ENCODE data around the gene C4orf17. TPM values are rescaled to one million over a fixed set of nuclear protein-coding genes. Genes with fewer than 3 reads are reported as not detected.

The C4orf17 gene
- total RNA-seq = not detected
- polyA plus RNA-seq (2013, experiment 1 of 2) = not detected
- polyA plus RNA-seq (2013, experiment 2 of 2) = 0.07 TPM
- 0 to 0.08 (median 0) reads per million in 172 experiments for total RNA-seq

DNA sequence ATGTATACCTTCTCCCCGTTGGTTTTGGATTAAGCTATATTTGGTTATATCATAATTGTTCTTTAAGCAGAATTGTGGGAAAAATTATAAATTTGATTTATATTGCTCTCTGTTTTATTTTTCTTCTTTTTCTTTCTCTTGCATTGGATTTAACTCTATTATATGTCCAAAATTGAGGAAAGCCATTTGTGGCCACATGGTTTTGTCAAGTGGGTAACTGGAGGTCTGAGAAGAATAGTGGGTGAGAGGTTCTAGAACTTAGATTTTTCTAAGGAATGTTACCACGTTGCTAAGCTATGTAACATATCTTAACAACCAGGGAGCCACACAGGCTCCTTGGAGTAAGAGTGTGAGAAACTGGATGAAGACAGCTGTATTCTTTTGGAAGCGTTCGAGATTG lies at the start of gene C4orf17:
Gene C4orf17 (plus strand): TSS at position 301 of the 400 bp plus-strand sequence. CDS start 2,061 bp downstream, outside the sequence.
- Histone ChIP-seq H3K4me1 (ENCODE audit: insufficient read depth, low read length) (peaks cover 14% of the 10 kb centered on the region), H3K9me3 (ENCODE audit: control insufficient read depth in 1 of 2, insufficient read depth in 1 of 2, low read length in 2 of 2) (no peaks in the 10 kb centered on the region), H3K4me3 (ENCODE audit: low read length) (no peak within 1 kb of the TSS), H3K27me3 (ENCODE audit: control insufficient read depth in 1 of 2, insufficient read depth in 2 of 2, low read length in 2 of 2) (no peaks in the 10 kb centered on the region), H3K36me3 (ENCODE audit: insufficient read depth, low read length) (no peaks in the 10 kb centered on the region), H3K27ac (ENCODE audit: low read depth in 1 of 2, low read length in 2 of 2) (no peak within 1 kb of the TSS)
- Mint-ChIP-seq H3K4me3 (no peak within 1 kb of the TSS), H3K36me3 (ENCODE audit: low read depth) (no peaks in the 10 kb centered on the region), H3K9me3 (peaks cover 2% of the 10 kb centered on the region), H3K4me1 (ENCODE audit: low read depth) (peaks cover 43% of the 10 kb centered on the region), H3K27ac (peak within 1 kb of the TSS; percentile 90), H3K27me3 (no peaks in the 10 kb centered on the region)
- TF ChIP-seq, protein P1, sequence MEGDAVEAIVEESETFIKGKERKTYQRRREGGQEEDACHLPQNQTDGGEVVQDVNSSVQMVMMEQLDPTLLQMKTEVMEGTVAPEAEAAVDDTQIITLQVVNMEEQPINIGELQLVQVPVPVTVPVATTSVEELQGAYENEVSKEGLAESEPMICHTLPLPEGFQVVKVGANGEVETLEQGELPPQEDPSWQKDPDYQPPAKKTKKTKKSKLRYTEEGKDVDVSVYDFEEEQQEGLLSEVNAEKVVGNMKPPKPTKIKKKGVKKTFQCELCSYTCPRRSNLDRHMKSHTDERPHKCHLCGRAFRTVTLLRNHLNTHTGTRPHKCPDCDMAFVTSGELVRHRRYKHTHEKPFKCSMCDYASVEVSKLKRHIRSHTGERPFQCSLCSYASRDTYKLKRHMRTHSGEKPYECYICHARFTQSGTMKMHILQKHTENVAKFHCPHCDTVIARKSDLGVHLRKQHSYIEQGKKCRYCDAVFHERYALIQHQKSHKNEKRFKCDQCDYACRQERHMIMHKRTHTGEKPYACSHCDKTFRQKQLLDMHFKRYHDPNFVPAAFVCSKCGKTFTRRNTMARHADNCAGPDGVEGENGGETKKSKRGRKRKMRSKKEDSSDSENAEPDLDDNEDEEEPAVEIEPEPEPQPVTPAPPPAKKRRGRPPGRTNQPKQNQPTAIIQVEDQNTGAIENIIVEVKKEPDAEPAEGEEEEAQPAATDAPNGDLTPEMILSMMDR (IDR thresholded peaks at IDR 0.05) = no peak
- POLR2A ChIA-PET = no interaction called here
- no peak for DNase-seq
- CTCF ChIA-PET = no interaction called here
- ATAC-seq (ENCODE audit: poor library complexity) = no peak
- intact Hi-C loops (cut with DNase I, micrococcal nuclease) = no loop called here

GRCh38 chr4:99461623-99462401 lies 49.0 kb upstream of the C4orf17 start:
- no peak overlapping the region for H3K27ac Mint-ChIP-seq
- no peak overlapping the region for H3K4me3 Mint-ChIP-seq
- H3K27ac ChIP-seq (ENCODE audit: low read depth in 1 of 2, low read length in 2 of 2) = no peak overlapping the region
- H3K9me3 Mint-ChIP-seq = no peaks in the 10 kb centered on the region
- peaks cover 16% of the 10 kb centered on the region for H3K27me3 Mint-ChIP-seq
- TF ChIP-seq, protein P1 (IDR thresholded peaks at IDR 0.05) = no peak
- no peak for ATAC-seq (ENCODE audit: poor library complexity)
- no peaks in the 10 kb centered on the region for H3K4me1 Mint-ChIP-seq (ENCODE audit: low read depth)
- no peaks in the 10 kb centered on the region for H3K36me3 ChIP-seq (ENCODE audit: insufficient read depth, low read length)
- no peaks in the 10 kb centered on the region for H3K36me3 Mint-ChIP-seq (ENCODE audit: low read depth)
- POLR2A ChIA-PET = no interaction called here
- H3K27me3 ChIP-seq (ENCODE audit: control insufficient read depth in 1 of 2, insufficient read depth in 2 of 2, low read length in 2 of 2) = no peaks in the 10 kb centered on the region
- H3K9me3 ChIP-seq (ENCODE audit: control insufficient read depth in 1 of 2, insufficient read depth in 1 of 2, low read length in 2 of 2) = no peaks in the 10 kb centered on the region
- DNase-seq = no peak
- intact Hi-C loops (cut with DNase I, micrococcal nuclease) = loop anchor here (2.0 to 10.0 kb wide), 7 partner anchors 85 to 995 kb away; no protein-coding TSS in a partner anchor
- CTCF ChIA-PET = no interaction called here
- no peaks in the 10 kb centered on the region for H3K4me1 ChIP-seq (ENCODE audit: insufficient read depth, low read length)
- no peak overlapping the region for H3K4me3 ChIP-seq (ENCODE audit: low read length)

DNA sequence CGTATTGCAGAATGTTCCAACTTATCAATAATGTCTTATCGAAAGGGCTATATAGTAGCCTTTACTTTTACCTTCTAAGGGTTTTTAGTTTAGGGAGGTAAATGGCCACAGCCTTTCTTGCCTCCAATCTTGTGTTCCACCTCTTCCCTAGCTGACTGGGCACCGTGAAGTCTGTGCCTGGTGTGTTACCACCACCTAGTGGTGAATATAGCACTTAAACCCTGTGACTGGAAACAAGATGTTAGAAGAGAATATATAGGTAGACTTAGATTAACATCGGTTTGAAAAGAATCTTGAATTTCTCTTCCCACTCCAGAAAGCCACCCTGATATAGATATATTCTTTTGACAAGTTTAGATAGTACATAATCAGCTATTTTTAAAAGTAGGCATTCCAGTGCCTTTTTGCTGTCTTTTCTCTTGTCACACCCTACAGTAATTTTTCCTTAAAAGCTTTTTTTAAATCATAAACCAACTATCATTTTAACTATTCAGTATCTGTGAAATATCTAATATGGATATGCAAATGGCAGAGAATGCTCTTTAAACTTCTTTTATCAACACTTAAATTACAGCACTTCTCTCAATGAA lies 47.9 kb upstream of the C4orf17 start:
- H3K4me3 ChIP-seq (ENCODE audit: low read length) = no peak overlapping the region
- ATAC-seq (ENCODE audit: poor library complexity) (peak; percentile 70), DNase-seq (peak; percentile 4 to 67 (median 25))
- Mint-ChIP-seq H3K9me3 (no peaks in the 10 kb centered on the region), H3K4me1 (ENCODE audit: low read depth) (no peaks in the 10 kb centered on the region), H3K27ac (no peak overlapping the region), H3K27me3 (peaks cover 18% of the 10 kb centered on the region), H3K4me3 (no peak overlapping the region), H3K36me3 (ENCODE audit: low read depth) (no peaks in the 10 kb centered on the region)
- H3K36me3 ChIP-seq (ENCODE audit: insufficient read depth, low read length) = no peaks in the 10 kb centered on the region
- no peaks in the 10 kb centered on the region for H3K9me3 ChIP-seq (ENCODE audit: control insufficient read depth in 1 of 2, insufficient read depth in 1 of 2, low read length in 2 of 2)
- H3K27ac ChIP-seq (ENCODE audit: low read depth in 1 of 2, low read length in 2 of 2) = no peak overlapping the region
- TF ChIP-seq, protein P1 (IDR thresholded peaks at IDR 0.05) = peak; percentile 83
- H3K4me1 ChIP-seq (ENCODE audit: insufficient read depth, low read length) = no peaks in the 10 kb centered on the region
- ChIA-PET CTCF (interaction anchor here (0.6 to 2.2 kb wide), 3 partner anchors 9 to 467 kb away, joined by 3 to 8 read pairs (median 4); partner anchors contain the start of gene METAP1), POLR2A (no interaction called here)
- no peaks in the 10 kb centered on the region for H3K27me3 ChIP-seq (ENCODE audit: control insufficient read depth in 1 of 2, insufficient read depth in 2 of 2, low read length in 2 of 2)
- intact Hi-C loops (cut with DNase I, micrococcal nuclease) = loop anchor here (2.0 to 10.0 kb wide), 7 partner anchors 84 to 996 kb away; no protein-coding TSS in a partner anchor
